Kasumi-1 (cell line): ENCODE results near the gene GHITM.
"Not testable (repeated sequence)": the region's sequence is repeated elsewhere in the genome, so short reads cannot be mapped to it uniquely, and the experiment has no call there.

Experiments used
- DNase-seq, 2 experiments: peaks; one replicate each; lab custom pipeline; 2025; lab: John Stamatoyannopoulos, UW

The GHITM gene

DNA sequence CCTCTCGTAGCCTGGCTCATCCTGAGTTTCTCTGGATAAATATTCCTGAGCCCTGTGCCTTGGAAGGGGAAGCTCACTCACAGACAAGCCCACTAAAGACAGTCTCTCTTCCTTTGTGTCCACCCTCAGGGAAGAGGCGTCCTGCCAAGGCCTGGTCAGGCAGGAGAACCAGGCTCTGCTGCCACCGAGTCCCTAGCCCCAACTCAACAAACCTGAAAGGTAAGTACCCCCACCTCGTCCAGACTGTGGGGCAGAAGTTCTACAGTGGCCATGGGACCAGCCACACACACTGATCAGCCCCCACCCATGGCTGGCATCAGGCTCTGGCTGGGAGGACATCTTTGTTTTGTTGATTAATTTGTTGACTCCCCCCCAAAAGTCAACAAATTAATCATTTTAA lies 37.0 kb downstream of the GHITM start:
- no peak for DNase-seq

DNA sequence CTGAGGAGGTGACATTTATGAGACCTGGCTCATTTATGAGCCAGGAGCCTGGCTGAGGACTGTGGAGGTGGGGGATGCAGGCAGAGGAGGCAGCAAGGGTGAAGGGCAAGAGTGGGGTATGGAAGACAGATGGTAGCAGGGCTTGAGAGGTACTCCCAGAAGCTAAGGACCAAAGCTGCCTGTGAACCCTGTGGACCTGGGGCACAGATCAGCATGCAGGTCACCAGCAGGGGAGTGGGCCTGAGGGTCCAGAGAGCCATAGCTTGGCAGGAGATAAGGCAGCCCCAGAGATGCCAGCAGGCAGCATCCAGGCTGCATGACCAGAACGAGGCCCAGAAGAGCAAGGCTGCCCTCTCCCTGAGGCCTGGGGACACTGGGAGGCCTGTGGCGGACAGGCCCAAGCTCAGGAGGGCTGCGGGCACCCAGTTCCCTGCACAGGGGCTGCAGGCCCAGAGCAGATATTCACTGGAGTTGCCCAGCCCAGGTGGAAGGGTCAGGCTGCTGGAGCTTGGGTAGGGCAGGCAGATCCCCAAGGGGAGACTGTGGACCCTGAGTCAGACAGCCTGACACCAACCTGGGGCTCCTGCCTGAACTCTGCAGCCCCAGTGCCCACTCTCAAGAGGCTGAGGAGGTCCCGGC lies 37.6 kb downstream of the GHITM start:
- no peak for DNase-seq

GRCh38 chr10:84177541-84178141 lies 38.3 kb downstream of the GHITM start:
- no peak for DNase-seq

DNA sequence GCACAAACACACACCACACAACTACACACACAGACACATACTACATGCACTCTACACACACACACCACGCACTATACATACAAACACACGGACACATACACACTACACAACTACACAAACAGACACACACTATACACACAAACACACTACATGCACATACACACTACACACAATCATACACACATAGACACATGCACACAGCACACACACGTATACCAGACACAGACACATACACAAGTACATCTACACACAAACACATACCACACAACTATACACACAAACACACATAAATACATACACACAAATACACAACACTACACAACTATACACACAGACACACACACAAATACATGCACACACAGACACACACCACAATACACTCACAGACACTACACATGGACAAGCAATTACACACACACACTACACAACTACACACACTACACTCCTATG lies 38.9 kb downstream of the GHITM start:
- DNase-seq, result no peak

DNA sequence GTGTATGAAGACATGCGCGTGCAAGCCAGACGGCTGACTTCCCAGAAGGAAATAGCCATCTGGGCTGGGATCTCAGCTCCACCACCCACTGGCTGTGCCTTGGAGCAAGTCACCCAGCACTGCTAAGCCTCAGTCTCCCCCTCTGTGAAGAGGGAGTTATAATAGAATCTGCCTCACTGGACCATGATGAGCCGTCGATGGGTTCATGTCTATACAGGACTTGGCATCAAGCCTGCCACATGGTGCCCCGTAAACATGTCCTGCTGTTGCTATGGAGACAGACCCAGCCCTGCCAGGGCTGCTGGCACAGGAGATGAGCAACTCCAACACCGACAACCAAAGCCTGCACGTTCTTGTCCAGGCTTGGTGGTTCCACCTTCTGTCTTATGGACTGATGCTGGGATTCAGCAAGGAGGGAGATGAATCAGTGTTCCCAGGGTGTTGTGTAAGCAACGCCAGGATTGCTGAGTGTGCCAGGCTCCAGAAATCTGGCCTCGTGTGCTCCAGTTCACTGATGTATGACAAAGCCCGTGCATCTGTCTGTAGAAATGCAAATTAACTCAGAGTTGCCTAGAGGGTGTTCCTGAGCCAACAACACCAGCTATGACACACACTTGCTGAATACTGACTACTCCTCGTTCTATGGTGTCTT lies 39.9 kb downstream of the GHITM start:
- DNase-seq, result no peak

- DNase-seq, result not testable (repeated sequence)
These were observed 41.1 kb downstream of the GHITM start for GRCh38 chr10:84180386-84180785.

- DNase-seq, result no peak
These were observed 42.3 kb downstream of the GHITM start for GRCh38 chr10:84181631-84182030.

- DNase-seq, result no peak
These were observed 45.2 kb downstream of the GHITM start for GRCh38 chr10:84184517-84184916.

DNA sequence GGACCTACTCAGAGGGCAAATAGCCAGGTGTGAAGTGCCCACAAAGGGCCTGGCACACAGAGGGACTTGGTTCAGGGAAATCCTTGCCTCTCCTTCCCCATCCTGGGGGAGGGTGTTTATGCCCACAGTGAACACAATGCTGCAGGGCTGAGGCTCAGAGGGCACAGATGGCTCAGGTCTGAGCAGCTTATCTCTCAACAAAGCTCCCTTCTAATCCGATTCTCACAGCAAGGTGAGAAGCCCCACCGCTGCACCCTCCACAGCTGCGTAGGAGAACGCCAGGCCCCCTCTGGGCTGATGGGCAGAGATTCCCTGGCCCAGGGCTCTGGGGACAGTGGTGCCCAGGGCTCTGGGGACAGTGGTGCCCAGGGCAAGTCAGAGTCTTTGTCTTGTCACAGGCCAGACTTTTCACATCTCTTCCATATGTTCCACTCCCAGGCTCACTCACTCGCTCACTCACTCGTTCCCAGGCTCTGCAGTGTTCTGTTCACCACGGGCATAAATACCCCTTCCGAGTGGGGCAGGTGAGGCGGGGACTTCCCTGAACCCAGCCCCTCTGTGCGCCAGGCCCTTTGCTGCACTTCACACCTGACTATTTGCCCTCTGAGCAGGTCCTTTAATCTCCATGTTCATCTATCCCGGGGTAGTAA lies 46.3 kb downstream of the GHITM start:
- no peak for DNase-seq

- DNase-seq, result no peak
These were observed 49.5 kb downstream of the GHITM start for GRCh38 chr10:84188815-84189214.

DNA sequence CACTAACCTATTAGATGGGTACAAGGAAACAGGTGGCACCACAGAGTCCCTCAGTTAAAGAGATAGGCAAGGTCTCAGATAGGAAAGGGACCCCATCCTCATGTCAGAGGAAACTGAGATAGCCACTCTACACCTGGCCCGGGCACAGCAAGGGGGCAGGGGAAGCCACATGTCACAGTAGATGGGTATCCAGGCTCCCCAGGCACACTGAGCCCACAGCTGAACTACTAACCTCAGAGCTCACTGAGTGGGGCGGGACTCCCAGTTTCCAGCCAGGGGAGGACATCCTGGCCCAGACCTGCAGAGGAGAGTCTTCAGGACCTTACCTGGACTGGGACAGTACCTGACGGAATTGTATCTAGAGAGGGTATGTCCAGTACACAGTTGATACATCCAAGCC lies 51.3 kb downstream of the GHITM start:
- DNase-seq, result no peak

DNA sequence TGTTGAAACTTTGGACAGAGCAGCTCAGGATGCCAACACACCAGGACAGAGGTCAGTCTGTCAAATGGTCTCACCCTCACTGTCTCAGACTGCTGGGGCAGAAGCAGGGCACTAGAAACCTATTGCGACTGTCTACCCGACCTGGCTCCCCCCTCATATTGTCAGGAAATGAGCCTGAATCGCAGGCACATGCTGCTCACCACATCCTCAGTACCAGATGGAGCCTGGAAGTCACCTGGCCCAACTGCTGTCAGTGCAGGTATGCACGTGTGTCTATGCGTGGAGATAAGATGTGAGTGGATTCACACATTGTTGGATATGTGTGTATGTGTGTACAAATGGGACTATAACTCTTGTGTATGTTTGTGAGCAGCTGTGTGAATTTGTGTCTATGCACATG lies 51.8 kb downstream of the GHITM start:
- DNase-seq, result no peak

- DNase-seq, result no peak
These were observed 54.0 kb downstream of the GHITM start for GRCh38 chr10:84193327-84193726.

DNA sequence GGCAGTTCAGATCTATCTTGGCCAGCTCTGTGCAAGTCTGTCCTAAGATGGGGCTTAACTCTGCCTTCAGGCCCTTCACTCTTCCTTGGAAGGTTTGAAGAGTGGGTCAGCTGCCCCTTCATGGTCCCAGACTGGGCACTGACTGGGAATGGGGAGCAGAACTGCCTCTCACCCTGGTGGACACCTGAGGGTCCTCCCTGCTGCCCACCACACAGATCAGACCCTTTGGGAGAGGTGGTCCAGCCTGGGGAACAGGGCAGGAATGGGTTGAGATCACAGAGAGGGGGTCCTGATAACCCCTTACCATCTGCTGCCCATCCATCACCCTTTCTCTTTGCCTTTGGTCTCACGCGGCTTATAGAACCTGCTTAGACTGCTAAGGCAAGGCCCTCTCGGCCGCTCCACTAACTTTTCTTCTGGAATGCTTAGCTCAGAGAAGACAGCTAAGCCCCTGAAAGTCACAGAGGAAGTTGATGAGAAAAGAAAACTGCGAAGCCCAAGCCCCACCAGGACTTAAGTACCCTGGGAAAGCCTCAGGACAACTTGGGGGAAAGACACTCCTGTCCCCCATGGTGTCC lies 54.6 kb downstream of the GHITM start:
- no peak for DNase-seq

- DNase-seq, result no peak
These were observed 55.2 kb downstream of the GHITM start, which contains the start of gene CDHR1 for GRCh38 chr10:84194424-84195043. TSS of gene CDHR1 (plus strand) at chr10:84194537. CDS start at chr10:84194761, 224 bp downstream.

GRCh38 chr10:84195044-84195830 lies 55.9 kb downstream of the GHITM start:
- DNase-seq, result no peak

DNA sequence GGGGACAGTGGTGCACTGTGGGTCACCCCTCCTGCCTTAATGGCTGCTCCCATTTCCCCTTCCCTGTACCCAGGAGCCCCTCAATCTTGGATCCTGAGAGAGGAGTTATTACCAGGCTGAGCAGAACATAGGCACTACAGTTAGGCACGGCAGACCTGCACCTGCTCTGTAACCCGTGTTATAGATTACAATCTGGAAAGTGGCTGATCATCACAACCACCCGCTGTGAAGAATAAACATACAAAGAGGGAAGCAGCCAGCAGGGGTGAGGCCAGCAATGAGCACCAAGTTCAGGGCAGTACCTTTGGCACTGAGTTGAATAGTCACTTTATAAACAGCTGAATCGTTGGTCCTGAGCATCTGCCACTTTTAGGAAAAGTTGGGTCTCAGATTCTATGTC lies 56.8 kb downstream of the GHITM start:
- DNase-seq, result no peak

DNA sequence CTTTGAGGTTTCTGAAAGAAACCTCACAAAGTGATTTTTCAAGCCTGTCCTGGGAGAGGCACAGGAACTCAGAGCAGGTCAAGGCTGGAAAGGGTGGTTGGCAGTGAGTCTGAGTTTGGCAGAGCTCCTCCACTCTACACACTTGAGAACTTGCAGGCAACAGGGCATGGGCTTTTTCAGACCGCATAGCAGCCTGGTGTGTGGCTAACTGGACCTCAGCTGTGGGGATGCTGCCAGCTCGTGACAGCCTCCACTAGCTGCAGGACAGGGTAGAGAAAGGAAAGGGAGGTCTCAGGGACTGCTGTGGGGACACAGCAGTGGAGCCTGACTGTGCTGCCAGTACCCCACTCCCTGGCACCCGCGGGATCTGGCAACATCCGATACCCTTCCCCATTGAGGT lies 57.6 kb downstream of the GHITM start:
- DNase-seq, result no peak

DNA sequence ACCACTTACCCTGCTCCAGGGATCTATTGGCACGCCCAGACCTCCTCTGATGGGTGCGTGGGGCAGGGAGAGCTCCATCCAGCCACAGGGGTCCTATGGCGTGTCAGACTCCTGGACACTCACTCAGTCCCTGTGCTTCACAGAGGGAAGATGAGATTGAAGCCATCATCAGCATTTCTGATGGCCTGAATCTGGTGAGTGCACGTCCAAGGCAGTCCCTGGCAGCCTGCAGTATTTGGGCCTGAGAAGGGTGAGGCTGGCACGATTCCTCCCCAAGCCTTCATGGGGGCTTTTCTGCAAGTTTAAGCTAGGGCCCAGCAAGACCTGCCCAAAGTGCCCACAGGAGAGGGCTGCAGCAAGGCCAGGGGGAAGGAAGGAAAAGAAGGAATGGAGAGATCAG lies 58.3 kb downstream of the GHITM start:
- DNase-seq, result no peak

- DNase-seq, result no peak
These were observed 59.1 kb downstream of the GHITM start for GRCh38 chr10:84198206-84198915.
